Ascending aorta (tissue), 2 donors: ENCODE data around the gene RASGRF2. TPM values are rescaled to one million over a fixed set of nuclear protein-coding genes. Genes with fewer than 3 reads are reported as not detected.

ENCODE experiments used
- DNase-seq, 2 donors: peaks; one replicate each; pipeline ENCODE4 v3.0.0-alpha.2; 2019; ENCODE audit warnings: low spot score in 2 of 2
- H3K27ac ChIP-seq, 2 donors: fragments of 200-600 bp; sonication (generic); one replicate each; pipeline ENCODE4 v1.5.1; 2016 to 2017; ENCODE audit warnings: mild to moderate bottlenecking in 1 of 2
- H3K27me3 ChIP-seq: fragments of 200-600 bp; sonication (generic); one replicate; pipeline ENCODE4 v1.5.1; 2017
- H3K36me3 ChIP-seq, 2 donors: fragments of 200-600 bp; sonication (generic); one replicate each; pipeline ENCODE4 v1.5.1; 2016
- H3K4me1 ChIP-seq, 2 donors: fragments of 200-600 bp; sonication (generic); one replicate each; pipeline ENCODE4 v1.5.1; 2016 to 2017; ENCODE audit warnings: mild to moderate bottlenecking in 1 of 2
- H3K4me3 ChIP-seq, 2 donors: fragments of 200-600 bp; sonication (generic); one replicate each; pipeline ENCODE4 v1.5.1; 2016 to 2017; ENCODE audit warnings: mild to moderate bottlenecking in 1 of 2
- H3K9me3 ChIP-seq, 2 donors: fragments of 200-600 bp; sonication (generic); one replicate each; pipeline ENCODE4 v1.5.1; 2016
- CTCF ChIP-seq, 3 experiments: fragments of 200-600 bp in 2 of 3; fragments of 450-650 bp in 1 of 3; sonication (generic) in 2 of 3; IDR thresholded peaks; one replicate each; pipeline ENCODE4 v1.5.1; 2016 to 2019; ENCODE audit warnings: antibody characterized with exemption in 3 of 3, mild to moderate bottlenecking in 1 of 3, moderate library complexity in 1 of 3
- intact Hi-C: fragments of 100-400 bp; cut with DNase I; formaldehyde crosslinking; loops from one replicate; pipeline ENCODE4 v1.15.1; 2023
- total RNA-seq: library from RNA; depleted of rRNA; stranded (reverse); fragments of >200 nt; gene quantifications from one replicate; pipeline ENCODE4 v1.1.0, GENCODE V29; 2016

Gene RASGRF2
- total RNA-seq, 1 donor from 2014 or later = 16.9 TPM

- no peaks in the 10 kb centered on the region for H3K27me3 ChIP-seq
- no peak for TF ChIP-seq CTCF (IDR thresholded peaks at IDR 0.05)
- intact Hi-C loops = no loop called here
- H3K4me1 ChIP-seq = no peaks in the 10 kb centered on the region
- H3K36me3 ChIP-seq = no peaks in the 10 kb centered on the region
- H3K9me3 ChIP-seq = no peaks in the 10 kb centered on the region
- H3K27ac ChIP-seq = no peak overlapping the region
- no peak for DNase-seq
- H3K4me3 ChIP-seq = no peak overlapping the region
Observed at GRCh38 chr5:81068063-81068462, 107.9 kb downstream of the RASGRF2 start.

GRCh38 chr5:81068635-81069034, 108.5 kb downstream of the RASGRF2 start:
- DNase-seq = no peak
- Histone ChIP-seq H3K27ac (no peak overlapping the region), H3K9me3 (no peaks in the 10 kb centered on the region), H3K4me3 (no peak overlapping the region), H3K36me3 (no peaks in the 10 kb centered on the region), H3K27me3 (no peaks in the 10 kb centered on the region), H3K4me1 (no peaks in the 10 kb centered on the region)
- intact Hi-C loops = no loop called here
- TF ChIP-seq CTCF (IDR thresholded peaks at IDR 0.05) = no peak

- no peak overlapping the region for H3K27ac ChIP-seq
- H3K27me3 ChIP-seq = no peaks in the 10 kb centered on the region
- no peaks in the 10 kb centered on the region for H3K36me3 ChIP-seq
- DNase-seq = no peak
- intact Hi-C loops = no loop called here
- no peaks in the 10 kb centered on the region for H3K9me3 ChIP-seq
- no peak for TF ChIP-seq CTCF (IDR thresholded peaks at IDR 0.05)
- H3K4me1 ChIP-seq = no peaks in the 10 kb centered on the region
- H3K4me3 ChIP-seq = no peak overlapping the region
Observed at GRCh38 chr5:81069990-81070389, 109.8 kb downstream of the RASGRF2 start.

GRCh38 chr5:81070571-81071255, 110.5 kb downstream of the RASGRF2 start:
- Histone ChIP-seq H3K36me3 (no peaks in the 10 kb centered on the region), H3K27me3 (no peaks in the 10 kb centered on the region), H3K4me1 (no peaks in the 10 kb centered on the region), H3K4me3 (no peak overlapping the region), H3K9me3 (no peaks in the 10 kb centered on the region), H3K27ac (no peak overlapping the region)
- no peak for DNase-seq
- intact Hi-C loops = no loop called here
- TF ChIP-seq CTCF (IDR thresholded peaks at IDR 0.05) = no peak

GRCh38 chr5:81075041-81075440, 114.9 kb downstream of the RASGRF2 start:
- H3K4me1 ChIP-seq = no peaks in the 10 kb centered on the region
- no peak overlapping the region for H3K27ac ChIP-seq
- H3K4me3 ChIP-seq = no peak overlapping the region
- H3K9me3 ChIP-seq = peaks cover 0 to 4% of the 10 kb centered on the region in 2 donors
- no peaks in the 10 kb centered on the region for H3K36me3 ChIP-seq
- TF ChIP-seq CTCF (IDR thresholded peaks at IDR 0.05) = no peak
- H3K27me3 ChIP-seq = no peaks in the 10 kb centered on the region
- no peak for DNase-seq
- intact Hi-C loops = no loop called here

- intact Hi-C loops = no loop called here
Observed at GRCh38 chr5:81077105-81077504, 116.9 kb downstream of the RASGRF2 start.

More at GRCh38 chr5:81077105-81077504, 116.9 kb downstream of the RASGRF2 start:
- H3K27ac ChIP-seq = no peak overlapping the region
- no peaks in the 10 kb centered on the region for H3K27me3 ChIP-seq
- H3K4me1 ChIP-seq = no peaks in the 10 kb centered on the region
- H3K4me3 ChIP-seq = no peak overlapping the region
- H3K36me3 ChIP-seq = no peaks in the 10 kb centered on the region
- no peak for DNase-seq
- peaks cover 0 to 4% of the 10 kb centered on the region in 2 donors for H3K9me3 ChIP-seq
- TF ChIP-seq CTCF (IDR thresholded peaks at IDR 0.05) = no peak
